Astrocyte (in vitro differentiated cells and primary cell): ENCODE measurements around the gene MTRR.

Experiments
- EZH2 ChIP-seq: IDR thresholded peaks from 2 replicates; pipeline ENCODE4 v1.6.1; 2012; ENCODE audit warnings: mild to moderate bottlenecking, low read length, inconsistent platforms; ENCODE audit not compliant: insufficient read depth
- TF ChIP-seq, protein P1 (sequence below): IDR thresholded peaks from 2 replicates; pipeline ENCODE4 v1.5.1; 2011; ENCODE audit warnings: low read depth, mild to moderate bottlenecking, inconsistent platforms, low read length, moderate library complexity; ENCODE audit not compliant: insufficient read depth

DNA sequence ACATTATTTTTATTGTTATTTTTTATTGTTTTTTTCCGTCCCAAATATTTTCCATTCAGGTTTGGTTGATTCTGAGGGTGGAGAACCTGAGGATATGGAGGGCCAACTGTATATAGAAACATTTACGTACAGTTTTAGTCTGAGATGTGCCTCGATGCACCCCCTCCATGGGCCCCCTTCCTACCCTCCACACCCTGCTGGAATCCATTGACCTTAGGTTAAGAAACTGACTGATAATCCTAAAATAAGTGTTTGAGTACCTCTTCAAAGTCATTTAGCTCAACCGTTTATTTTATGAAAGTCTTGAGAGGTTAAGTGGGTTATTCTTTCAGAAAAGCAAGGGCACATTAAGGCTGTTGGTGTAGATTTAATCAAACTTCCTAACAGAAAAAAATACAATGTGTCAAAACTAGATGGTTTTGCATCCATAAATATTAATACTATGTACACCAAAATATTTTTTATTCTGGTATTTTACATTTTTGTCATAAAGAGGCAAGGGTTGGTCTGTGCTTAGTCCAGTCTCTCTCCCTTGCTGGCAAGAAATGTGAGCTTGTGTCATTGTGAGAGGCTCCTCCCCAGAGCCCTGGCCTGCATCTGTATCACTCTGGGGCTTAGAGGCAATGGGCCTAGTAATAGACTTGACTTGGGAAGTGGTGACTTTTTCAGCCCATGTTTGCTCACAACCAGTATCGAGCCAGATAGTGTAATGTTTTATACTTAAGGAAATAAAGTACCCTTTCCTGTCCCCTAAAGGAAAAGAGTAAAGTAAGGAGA is 15.7 kb downstream of the MTRR start:
- TF ChIP-seq, protein P1, sequence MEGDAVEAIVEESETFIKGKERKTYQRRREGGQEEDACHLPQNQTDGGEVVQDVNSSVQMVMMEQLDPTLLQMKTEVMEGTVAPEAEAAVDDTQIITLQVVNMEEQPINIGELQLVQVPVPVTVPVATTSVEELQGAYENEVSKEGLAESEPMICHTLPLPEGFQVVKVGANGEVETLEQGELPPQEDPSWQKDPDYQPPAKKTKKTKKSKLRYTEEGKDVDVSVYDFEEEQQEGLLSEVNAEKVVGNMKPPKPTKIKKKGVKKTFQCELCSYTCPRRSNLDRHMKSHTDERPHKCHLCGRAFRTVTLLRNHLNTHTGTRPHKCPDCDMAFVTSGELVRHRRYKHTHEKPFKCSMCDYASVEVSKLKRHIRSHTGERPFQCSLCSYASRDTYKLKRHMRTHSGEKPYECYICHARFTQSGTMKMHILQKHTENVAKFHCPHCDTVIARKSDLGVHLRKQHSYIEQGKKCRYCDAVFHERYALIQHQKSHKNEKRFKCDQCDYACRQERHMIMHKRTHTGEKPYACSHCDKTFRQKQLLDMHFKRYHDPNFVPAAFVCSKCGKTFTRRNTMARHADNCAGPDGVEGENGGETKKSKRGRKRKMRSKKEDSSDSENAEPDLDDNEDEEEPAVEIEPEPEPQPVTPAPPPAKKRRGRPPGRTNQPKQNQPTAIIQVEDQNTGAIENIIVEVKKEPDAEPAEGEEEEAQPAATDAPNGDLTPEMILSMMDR: no peak
- no peak for TF ChIP-seq EZH2
